ENCODE results near the gene XRN1. TPM values are rescaled to one million over a fixed set of nuclear protein-coding genes. Genes with fewer than 3 reads are reported as not detected.
A peak's percentile ranks its signal among the peaks of the same experiment; 100 is the strongest.

XRN1 gene
- total and polyA plus RNA-seq, 7 donors, result 5.4 to 45.7 (median 29.5) TPM

DNA sequence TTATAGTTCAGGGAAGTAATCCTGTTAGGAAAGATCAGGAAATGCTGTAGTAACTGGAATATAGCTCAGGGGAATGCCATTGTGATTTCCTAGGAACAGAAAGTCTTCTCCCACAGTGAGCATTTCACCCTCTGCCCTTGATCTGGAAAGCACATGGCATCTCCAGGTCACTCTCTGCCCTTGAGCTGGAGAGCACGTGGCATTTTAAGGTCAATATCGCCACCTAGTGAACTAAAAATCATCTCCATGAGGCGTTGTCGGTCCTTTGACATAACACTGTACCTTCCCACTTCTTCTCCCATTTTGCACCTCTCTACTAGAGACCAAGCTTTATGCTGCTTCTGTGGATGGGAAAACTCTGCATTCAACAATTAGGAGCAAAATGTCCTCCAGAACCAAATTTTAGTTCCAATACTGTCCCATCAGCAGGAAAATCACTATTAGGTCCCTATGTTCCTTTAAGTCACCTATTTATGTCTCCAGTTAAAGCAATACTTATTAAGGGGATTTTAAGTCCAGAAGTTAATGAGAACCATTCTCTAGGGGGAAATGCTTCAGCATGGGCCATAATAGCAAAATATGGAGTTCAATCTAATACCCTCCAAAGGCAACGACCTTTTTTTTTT is 167.8 kb downstream of the XRN1 start:
- H3K9me3 ChIP-seq, result no peaks in the 10 kb centered on the region
- intact Hi-C loops (cut with DNase I), result loop anchor here (2.0 to 5.0 kb wide), 4 partner anchors 53 to 319 kb away; partner anchors contain the start of gene GK5
- no peak overlapping the region for H3K4me3 ChIP-seq
- DNase-seq, result peak; percentile 71
- TF ChIP-seq POLR2A (IDR thresholded peaks at IDR 0.05), result no peak
- TF ChIP-seq, protein P1, sequence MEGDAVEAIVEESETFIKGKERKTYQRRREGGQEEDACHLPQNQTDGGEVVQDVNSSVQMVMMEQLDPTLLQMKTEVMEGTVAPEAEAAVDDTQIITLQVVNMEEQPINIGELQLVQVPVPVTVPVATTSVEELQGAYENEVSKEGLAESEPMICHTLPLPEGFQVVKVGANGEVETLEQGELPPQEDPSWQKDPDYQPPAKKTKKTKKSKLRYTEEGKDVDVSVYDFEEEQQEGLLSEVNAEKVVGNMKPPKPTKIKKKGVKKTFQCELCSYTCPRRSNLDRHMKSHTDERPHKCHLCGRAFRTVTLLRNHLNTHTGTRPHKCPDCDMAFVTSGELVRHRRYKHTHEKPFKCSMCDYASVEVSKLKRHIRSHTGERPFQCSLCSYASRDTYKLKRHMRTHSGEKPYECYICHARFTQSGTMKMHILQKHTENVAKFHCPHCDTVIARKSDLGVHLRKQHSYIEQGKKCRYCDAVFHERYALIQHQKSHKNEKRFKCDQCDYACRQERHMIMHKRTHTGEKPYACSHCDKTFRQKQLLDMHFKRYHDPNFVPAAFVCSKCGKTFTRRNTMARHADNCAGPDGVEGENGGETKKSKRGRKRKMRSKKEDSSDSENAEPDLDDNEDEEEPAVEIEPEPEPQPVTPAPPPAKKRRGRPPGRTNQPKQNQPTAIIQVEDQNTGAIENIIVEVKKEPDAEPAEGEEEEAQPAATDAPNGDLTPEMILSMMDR (IDR thresholded peaks at IDR 0.05), result peak; percentile 62 to 65 (median 64)
- no peak for TF ChIP-seq EP300 (IDR thresholded peaks at IDR 0.05)
- peak in 1 of 4 donors; percentile 8 for TF ChIP-seq POLR2AphosphoS5 (IDR thresholded peaks at IDR 0.05)
- 14 to 20% methylated on average over 5 of the region's 5 CpGs for WGBS, 2 donors
- H3K36me3 ChIP-seq, result no peaks in the 10 kb centered on the region
- H3K4me1 ChIP-seq, result peaks cover 0 to 12% (median 4%) of the 10 kb centered on the region in 4 donors
- H3K27me3 ChIP-seq, result no peaks in the 10 kb centered on the region
- H3K27ac ChIP-seq, result no peak overlapping the region

DNA sequence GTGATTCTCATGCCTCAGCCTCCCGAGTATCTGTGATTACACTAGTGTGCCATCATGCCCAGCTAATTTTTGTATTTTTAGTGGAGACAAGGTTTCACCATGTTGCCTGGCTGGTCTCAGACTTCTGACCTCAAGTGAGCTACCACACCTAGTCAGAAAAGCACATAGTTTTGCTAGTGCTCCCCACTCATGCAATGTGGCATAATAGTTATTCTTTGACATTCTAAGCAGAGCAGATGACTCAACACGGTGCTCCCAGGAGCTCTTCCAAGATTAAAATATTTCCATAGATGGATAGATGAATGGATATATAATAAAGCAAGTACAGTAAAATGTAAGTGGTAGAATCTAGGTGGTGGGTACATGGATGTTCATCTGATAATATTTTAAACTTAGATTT is 169.4 kb downstream of the XRN1 start:
- intact Hi-C loops (cut with DNase I), result loop anchor here (5.0 kb wide), 1 partner anchor 51 kb away; the partner anchor contains the start of gene GK5

DNA sequence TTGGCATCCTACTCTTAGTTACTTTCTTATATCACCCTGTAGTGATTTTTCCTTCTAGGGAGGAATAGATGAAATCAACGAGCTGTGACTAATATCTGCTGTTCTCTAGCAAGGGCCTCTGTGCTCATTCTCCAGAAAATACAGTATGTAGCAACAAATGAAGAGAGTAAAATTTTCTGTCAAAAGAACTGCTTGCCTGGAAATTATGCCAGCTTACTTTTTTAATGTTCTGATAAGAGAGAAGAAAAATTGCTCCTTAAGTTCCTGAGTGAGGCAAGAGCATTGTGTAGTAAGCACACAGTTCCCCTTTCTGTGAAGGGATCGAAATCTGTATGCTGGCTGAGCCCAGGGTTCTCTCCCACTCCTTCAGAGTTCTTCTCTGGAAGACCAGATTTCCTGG is 171.1 kb downstream of the XRN1 start:
- H3K27me3 ChIP-seq, result no peaks in the 10 kb centered on the region
- peak overlapping the region in 1 of 4 donors; percentile 10 for H3K27ac ChIP-seq
- no peaks in the 10 kb centered on the region for H3K9me3 ChIP-seq

More for the DNA sequence above, 169.4 kb downstream of the XRN1 start:
- WGBS, 2 donors, result 90 to 93% methylated on average over 2 of the region's 2 CpGs
- TF ChIP-seq EP300 (IDR thresholded peaks at IDR 0.05), result no peak
- no peak for TF ChIP-seq POLR2A (IDR thresholded peaks at IDR 0.05)
- no peak for TF ChIP-seq POLR2AphosphoS5 (IDR thresholded peaks at IDR 0.05)
- TF ChIP-seq, protein P1 (IDR thresholded peaks at IDR 0.05), result no peak
- Histone ChIP-seq H3K27ac (no peak overlapping the region), H3K4me3 (no peak overlapping the region), H3K27me3 (no peaks in the 10 kb centered on the region), H3K36me3 (no peaks in the 10 kb centered on the region), H3K9me3 (no peaks in the 10 kb centered on the region), H3K4me1 (peaks cover 0 to 12% (median 4%) of the 10 kb centered on the region in 4 donors)
- no peak for DNase-seq

DNA sequence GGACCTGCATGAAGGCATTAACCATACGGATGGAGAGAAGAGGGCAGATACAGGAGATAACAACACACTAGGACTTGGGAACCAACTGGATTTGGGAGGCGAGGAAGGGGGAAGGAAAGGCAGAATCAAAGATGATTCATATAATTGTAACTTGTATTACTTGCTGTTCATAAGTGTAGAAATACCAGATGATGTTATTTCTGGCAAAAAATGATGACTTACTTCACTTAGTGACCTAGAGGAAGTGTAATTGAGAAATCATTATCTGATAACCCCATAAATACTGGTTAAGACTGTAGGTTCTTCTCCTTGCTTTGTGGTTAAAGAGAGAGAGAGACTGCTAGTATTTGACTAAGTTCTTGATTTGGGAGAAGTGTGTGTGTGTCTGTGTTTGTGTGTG is 172.0 kb downstream of the XRN1 start:
- Histone ChIP-seq H3K9me3 (no peaks in the 10 kb centered on the region), H3K36me3 (no peaks in the 10 kb centered on the region), H3K27me3 (no peaks in the 10 kb centered on the region), H3K4me1 (peaks cover 0 to 12% (median 4%) of the 10 kb centered on the region in 4 donors), H3K4me3 (no peak overlapping the region), H3K27ac (peak overlapping the region in 1 of 4 donors; percentile 30)
- TF ChIP-seq EP300 (IDR thresholded peaks at IDR 0.05) (no peak), POLR2A (IDR thresholded peaks at IDR 0.05) (no peak), POLR2AphosphoS5 (IDR thresholded peaks at IDR 0.05) (peak in 1 of 4 donors; percentile 40)
- TF ChIP-seq, protein P1 (IDR thresholded peaks at IDR 0.05), result no peak
- intact Hi-C loops (cut with DNase I), result loop anchor here (5.0 kb wide), 1 partner anchor 49 kb away; the partner anchor contains the start of gene GK5
- no peak for DNase-seq
- WGBS, 2 donors, result 77 to 89% methylated on average over 2 of the region's 2 CpGs

More for the DNA sequence above, 171.1 kb downstream of the XRN1 start:
- TF ChIP-seq, protein P1 (IDR thresholded peaks at IDR 0.05), result no peak
- no peak for DNase-seq
- Histone ChIP-seq H3K4me1 (peaks cover 0 to 12% (median 4%) of the 10 kb centered on the region in 4 donors), H3K36me3 (no peaks in the 10 kb centered on the region), H3K4me3 (no peak overlapping the region)
- WGBS, 2 donors, result 88% methylated on average over 2 of the region's 2 CpGs
- intact Hi-C loops (cut with DNase I), result loop anchor here (5.0 kb wide), 1 partner anchor 49 kb away; the partner anchor contains the start of gene GK5
